Right ventricle myocardium superior (tissue), 1 donor: ENCODE results near the gene NKG7. TPM values are rescaled to one million over a fixed set of nuclear protein-coding genes. Genes with fewer than 3 reads are reported as not detected.
A peak's percentile ranks its signal among the peaks of the same experiment; 100 is the strongest.

ENCODE experiments used
- ATAC-seq: fragments of 200-7000 bp; cut with Tn5 transposase; one replicate; pipeline ENCODE4 v1.9.1; 2020; ENCODE audit warnings: mild to moderate bottlenecking; ENCODE audit not compliant: poor library complexity
- DNase-seq: peaks from one replicate; pipeline ENCODE4 v3.0.0-alpha.2; 2020
- intact Hi-C: fragments of 100-400 bp; cut with DNase I; formaldehyde crosslinking; loops from one replicate; pipeline ENCODE4 v1.11.2; 2022
- total RNA-seq: library from RNA; stranded (reverse); fragmentation: NEBNext Ultra II Directional; extraction: Animal tissue kit (Norgen Biotek cat#: 25700); gene quantifications from one replicate; pipeline ENCODE4 v1.2.1, GENCODE V29; 2021
- donor health status: DM: no; HTN: yes; CAD: no; lungs with severe emphysema.

NKG7 gene
- total RNA-seq, 1 donor from 2014 or later = 2.3 TPM

- ATAC-seq = peak; percentile 98
- DNase-seq = peak; percentile 94
- intact Hi-C loops = loop anchor here (10.0 kb wide), 1 partner anchor 261 kb away; no protein-coding TSS in a partner anchor
Observed at GRCh38 chr19:51394050-51394836, 21.8 kb upstream of the NKG7 start.

- DNase-seq (no peak), ATAC-seq (no peak)
- intact Hi-C loops = loop anchor here (10.0 kb wide), 1 partner anchor 262 kb away; no protein-coding TSS in a partner anchor
Observed at GRCh38 chr19:51392701-51393100, 20.2 kb upstream of the NKG7 start.

GRCh38 chr19:51391073-51391611 is 18.7 kb upstream of the NKG7 start:
- DNase-seq = no peak
- intact Hi-C loops = loop anchor here (10.0 kb wide), 1 partner anchor 264 kb away; no protein-coding TSS in a partner anchor
- ATAC-seq = no peak

- DNase-seq = no peak
- intact Hi-C loops = no loop called here
- no peak for ATAC-seq
Observed at GRCh38 chr19:51389143-51389542, 16.7 kb upstream of the NKG7 start.

GRCh38 chr19:51387924-51388389 is 15.5 kb upstream of the NKG7 start, which contains the start of gene LIM2:
Gene LIM2, minus strand, starts transcription at chr19:51387974. Its CDS starts 531 bp downstream, at chr19:51387443.
- ATAC-seq (no peak), DNase-seq (no peak)
- intact Hi-C loops = no loop called here

GRCh38 chr19:51386882-51387520 is 14.5 kb upstream of the NKG7 start:
- DNase-seq (no peak), ATAC-seq (no peak)
- intact Hi-C loops = no loop called here

- intact Hi-C loops = no loop called here
- ATAC-seq (no peak), DNase-seq (peak; percentile 7)
Observed at GRCh38 chr19:51382004-51382403, 9.6 kb upstream of the NKG7 start.

- DNase-seq (no peak), ATAC-seq (no peak)
- intact Hi-C loops = no loop called here
Observed at GRCh38 chr19:51380379-51380778, 7.9 kb upstream of the NKG7 start.

GRCh38 chr19:51377422-51377821 is 5.0 kb upstream of the NKG7 start:
- no peak for ATAC-seq
- intact Hi-C loops = no loop called here
- no peak for DNase-seq

- DNase-seq = peak; percentile 8
- intact Hi-C loops = no loop called here
Observed at GRCh38 chr19:51375504-51376221, 3.2 kb upstream of the NKG7 start.

GRCh38 chr19:51372021-51372648 is 319 bp downstream of the NKG7 start:
- DNase-seq (peak; percentile 33), ATAC-seq (no peak)
- intact Hi-C loops = no loop called here

More at GRCh38 chr19:51375504-51376221, 3.2 kb upstream of the NKG7 start:
- ATAC-seq = no peak

GRCh38 chr19:51371186-51371690 is 1.2 kb downstream of the NKG7 start:
- intact Hi-C loops = no loop called here

GRCh38 chr19:51370230-51370629 is 2.2 kb downstream of the NKG7 start:
- intact Hi-C loops = no loop called here
- DNase-seq = peak; percentile 9

More at GRCh38 chr19:51371186-51371690, 1.2 kb downstream of the NKG7 start:
- no peak for ATAC-seq
- DNase-seq = peak; percentile 11

GRCh38 chr19:51368366-51369282 is 3.8 kb downstream of the NKG7 start, which contains the start of gene CLDND2:
Gene CLDND2, minus strand, starts transcription at chr19:51369003. Its CDS starts 426 bp downstream, at chr19:51368577.
- DNase-seq = peak; percentile 36
- no peak for ATAC-seq
- intact Hi-C loops = no loop called here

More at GRCh38 chr19:51370230-51370629, 2.2 kb downstream of the NKG7 start:
- ATAC-seq = no peak

- ATAC-seq (peak; percentile 88), DNase-seq (peak; percentile 100)
- intact Hi-C loops = no loop called here
Observed at GRCh38 chr19:51367565-51368365, 4.7 kb downstream of the NKG7 start.

- DNase-seq (no peak), ATAC-seq (no peak)
- intact Hi-C loops = no loop called here
Observed at GRCh38 chr19:51367255-51367564, 5.2 kb downstream of the NKG7 start.
